ENCODE measurements around the gene HNRNPH3. TPM values are rescaled to one million over a fixed set of nuclear protein-coding genes. Genes with fewer than 3 reads are reported as not detected.

HNRNPH3 gene
- total RNA-seq, 4 donors from 2014 or later: 10.7 to 43.6 (median 37.0) TPM

GRCh38 chr10:68348265-68348741, 16.4 kb downstream of the HNRNPH3 start:
- Histone ChIP-seq H3K27me3 (no peaks in the 10 kb centered on the region), H3K9me3 (no peaks in the 10 kb centered on the region), H3K36me3 (peaks cover 0 to 88% (median 29%) of the 10 kb centered on the region in 3 donors), H3K4me3 (no peak overlapping the region), H3K27ac (no peak overlapping the region), H3K4me1 (no peaks in the 10 kb centered on the region)
- intact Hi-C loops (cut with DNase I): no loop called here
- no peak for DNase-seq
- 40 to 44% methylated on average over 2 of the region's 2 CpGs for WGBS, 2 donors
- TF ChIP-seq CTCF (IDR thresholded peaks at IDR 0.05) (peak; percentile 7 to 64 (median 52)), POLR2A (IDR thresholded peaks at IDR 0.05) (no peak)

DNA sequence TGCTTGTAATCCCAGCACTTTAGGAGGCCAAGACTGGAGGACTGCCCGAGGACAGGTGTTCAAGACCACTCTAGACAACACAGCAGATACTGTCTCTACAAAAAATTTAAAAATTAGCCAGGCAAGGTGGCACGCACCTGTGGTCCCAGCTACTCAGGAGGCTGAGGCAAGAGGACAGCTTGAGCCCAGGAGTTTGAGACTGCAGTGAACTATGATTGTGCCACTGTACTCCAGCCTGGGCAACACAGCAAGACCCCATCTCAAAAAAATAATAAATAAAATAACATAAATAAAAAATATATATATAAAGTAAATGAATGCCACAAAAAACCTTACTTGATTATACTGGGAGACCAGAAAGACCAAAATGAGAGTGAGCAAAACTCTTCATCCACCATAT, 21.7 kb downstream of the HNRNPH3 start:
- H3K36me3 ChIP-seq: peaks cover 0 to 98% (median 10%) of the 10 kb centered on the region in 3 donors
- H3K4me1 ChIP-seq: no peaks in the 10 kb centered on the region
- H3K4me3 ChIP-seq: no peak overlapping the region
- H3K27ac ChIP-seq: no peak overlapping the region
- H3K27me3 ChIP-seq: no peaks in the 10 kb centered on the region
- intact Hi-C loops (cut with DNase I): no loop called here
- WGBS, 2 donors: 90 to 100% methylated on average over 2 of the region's 2 CpGs
- DNase-seq: no peak
- no peak for TF ChIP-seq CTCF (IDR thresholded peaks at IDR 0.05)
- no peak for TF ChIP-seq POLR2A (IDR thresholded peaks at IDR 0.05)
- H3K9me3 ChIP-seq: no peaks in the 10 kb centered on the region

GRCh38 chr10:68359189-68359588, 27.3 kb downstream of the HNRNPH3 start:
- intact Hi-C loops (cut with DNase I): no loop called here
- peaks cover 0 to 97% (median 10%) of the 10 kb centered on the region in 3 donors for H3K36me3 ChIP-seq
- no peaks in the 10 kb centered on the region for H3K9me3 ChIP-seq
- no peak overlapping the region for H3K4me3 ChIP-seq
- no peaks in the 10 kb centered on the region for H3K27me3 ChIP-seq
- TF ChIP-seq CTCF (IDR thresholded peaks at IDR 0.05) (no peak), POLR2A (IDR thresholded peaks at IDR 0.05) (no peak)
- no peak overlapping the region for H3K27ac ChIP-seq
- DNase-seq: no peak
- H3K4me1 ChIP-seq: no peaks in the 10 kb centered on the region
- 88 to 97% methylated on average over 6 of the region's 6 CpGs for WGBS, 2 donors

GRCh38 chr10:68362590-68362989, 30.7 kb downstream of the HNRNPH3 start:
- no peak for TF ChIP-seq CTCF (IDR thresholded peaks at IDR 0.05)
- TF ChIP-seq POLR2A (IDR thresholded peaks at IDR 0.05): no peak

GRCh38 chr10:68364101-68364886, 32.4 kb downstream of the HNRNPH3 start:
- intact Hi-C loops (cut with DNase I): no loop called here
- 71 to 73% methylated on average over 3 of the region's 3 CpGs for WGBS, 2 donors
- no peak for DNase-seq
- no peaks in the 10 kb centered on the region for H3K27me3 ChIP-seq
- H3K9me3 ChIP-seq: no peaks in the 10 kb centered on the region
- no peak overlapping the region for H3K27ac ChIP-seq
- no peaks in the 10 kb centered on the region for H3K4me1 ChIP-seq
- peaks cover 0 to 97% (median 7%) of the 10 kb centered on the region in 3 donors for H3K36me3 ChIP-seq
- no peak for TF ChIP-seq CTCF (IDR thresholded peaks at IDR 0.05)
- no peak for TF ChIP-seq POLR2A (IDR thresholded peaks at IDR 0.05)
- no peak overlapping the region for H3K4me3 ChIP-seq

More at GRCh38 chr10:68362590-68362989, 30.7 kb downstream of the HNRNPH3 start:
- no peak for DNase-seq
- WGBS, 2 donors: 83 to 93% methylated on average over 3 of the region's 3 CpGs
- intact Hi-C loops (cut with DNase I): no loop called here
- H3K4me1 ChIP-seq: no peaks in the 10 kb centered on the region
- H3K27me3 ChIP-seq: no peaks in the 10 kb centered on the region
- no peak overlapping the region for H3K4me3 ChIP-seq
- no peak overlapping the region for H3K27ac ChIP-seq
- peaks cover 0 to 95% (median 7%) of the 10 kb centered on the region in 3 donors for H3K36me3 ChIP-seq
- H3K9me3 ChIP-seq: no peaks in the 10 kb centered on the region
